Right lobe of liver (tissue), 6 donors: Measurements from ENCODE around the gene RNF17. TPM values are rescaled to one million over a fixed set of nuclear protein-coding genes. Genes with fewer than 3 reads are reported as not detected.

Source experiments
- ATAC-seq, 4 donors: fragments of 200-7000 bp; cut with Tn5 transposase; one replicate each; pipeline ENCODE4 v1.9.1; 2020; ENCODE audit warnings: mild to moderate bottlenecking in 4 of 4, moderate library complexity in 4 of 4
- DNase-seq, 3 donors: peaks; one replicate each; pipeline ENCODE4 v3.0.0-alpha.2; 2020
- H3K27ac ChIP-seq, 3 donors: fragments of 200-600 bp; one replicate each; pipeline ENCODE4 v1.8.0; 2022
- H3K27me3 ChIP-seq, 2 donors: fragments of 200-600 bp; one replicate each; pipeline ENCODE4 v1.8.0; 2022
- H3K36me3 ChIP-seq, 4 donors: fragments of 200-600 bp; sonication (generic) in 1 of 4; one replicate each; pipeline versions ENCODE4 v1.5.1 to v1.8.0; 2017 to 2022; ENCODE audit warnings: control low read depth in 1 of 4
- H3K4me1 ChIP-seq, 4 donors: fragments of 200-600 bp; sonication (generic) in 1 of 4; one replicate each; pipeline versions ENCODE4 v1.5.1 to v1.8.0; 2017 to 2022; ENCODE audit warnings: control low read depth in 1 of 4
- H3K4me3 ChIP-seq, 3 donors: fragments of 200-600 bp; one replicate each; pipeline ENCODE4 v1.8.0; 2022
- H3K9me3 ChIP-seq, 4 donors: fragments of 200-600 bp; sonication (generic) in 1 of 4; one replicate each; pipeline versions ENCODE4 v1.5.1 to v1.8.0; 2017 to 2022; ENCODE audit warnings: control low read depth in 1 of 4
- CTCF ChIP-seq, 4 donors: fragments of 200-600 bp in 3 of 4; fragments of 450-650 bp in 1 of 4; IDR thresholded peaks; one replicate each; pipeline versions ENCODE4 v1.5.1 to v1.8.0; 2016 to 2022; ENCODE audit warnings: antibody characterized with exemption in 4 of 4, mild to moderate bottlenecking in 2 of 4
- POLR2A ChIP-seq: fragments of 450-650 bp; IDR thresholded peaks from one replicate; pipeline ENCODE4 v1.6.1; 2017; ENCODE audit warnings: antibody characterized with exemption, mild to moderate bottlenecking
- WGBS: methylation state at CpG from one replicate; pipeline ENCODE4 v1.1.6; 2018; ENCODE audit warnings: low coverage, low lambda C conversion rate; ENCODE audit not compliant: insufficient coverage; ENCODE audit errors: missing lambda C conversion rate; 5-methylcytosine and 5-hydroxymethylcytosine counted together
- intact Hi-C, 2 donors: fragments of 100-400 bp; cut with DNase I; formaldehyde crosslinking; loops; one replicate each; pipeline versions ENCODE4 v1.11.2 to v1.14.1; 2022
- long read RNA-seq: library from polyadenylated mRNA; unstranded; transcript quantifications from one replicate; pipeline ENCODE4 v2.0.0, GENCODE V29; 2019
- total RNA-seq, 6 experiments: library from RNA; depleted of rRNA in 2 of 6; stranded (reverse); fragments of >200 nt in 2 of 6; fragmentation: NEBNext Ultra II Directional in 3 of 6; extraction: Animal tissue kit (Norgen Biotek cat#: 25700) in 3 of 6; gene quantifications; one replicate each; pipeline versions ENCODE4 v1.1.0 to v1.2.4, GENCODE V29; 2016 to 2023
- donor health status: DM: no; HTN: yes; CAD: no.
- donor health status: DM: no; HTN: no; CAD: no.
- donor health status: DM: no; HTN: no; CAD: no.
- donor health status: DM: no; HTN: yes; CAD: no.
- donor health status: DM: no; HTN: yes; CAD: no.

RNF17 gene
- total RNA-seq: not detected
- long read RNA-seq: 0 reads

GRCh38 chr13:24763596-24764275 lies at the start of gene RNF17:
TSS of gene RNF17 (plus strand) at chr13:24764169. CDS start at chr13:24764204, 35 bp downstream.
- no peaks in the 10 kb centered on the region for H3K27me3 ChIP-seq
- 72% methylated on average over 13 of the region's 28 CpGs for WGBS
- H3K4me1 ChIP-seq: no peaks in the 10 kb centered on the region
- TF ChIP-seq POLR2A: no peak
- TF ChIP-seq CTCF (IDR thresholded peaks at IDR 0.05): no peak
- H3K9me3 ChIP-seq: no peaks in the 10 kb centered on the region
- intact Hi-C loops: no loop called here
- no peak within 1 kb of the TSS for H3K4me3 ChIP-seq
- H3K27ac ChIP-seq: no peak within 1 kb of the TSS
- H3K36me3 ChIP-seq: no peaks in the 10 kb centered on the region
- ATAC-seq: no peak
- no peak for DNase-seq

GRCh38 chr13:24716011-24716410 lies 48.0 kb upstream of the RNF17 start:
- no peak for DNase-seq
- ATAC-seq: no peak
- intact Hi-C loops: no loop called here
- TF ChIP-seq POLR2A (no peak), CTCF (IDR thresholded peaks at IDR 0.05) (no peak)
- no peaks in the 10 kb centered on the region for H3K36me3 ChIP-seq
- H3K27me3 ChIP-seq: no peaks in the 10 kb centered on the region
- H3K27ac ChIP-seq: no peak overlapping the region
- WGBS: 32% methylated on average over 5 of the region's 5 CpGs
- H3K4me3 ChIP-seq: no peak overlapping the region
- H3K9me3 ChIP-seq: no peaks in the 10 kb centered on the region
- H3K4me1 ChIP-seq: no peaks in the 10 kb centered on the region

GRCh38 chr13:24716446-24716845 lies 47.5 kb upstream of the RNF17 start:
- 43% methylated on average over 7 of the region's 7 CpGs for WGBS
- intact Hi-C loops: no loop called here
- ATAC-seq: no peak
- no peaks in the 10 kb centered on the region for H3K4me1 ChIP-seq
- H3K27me3 ChIP-seq: no peaks in the 10 kb centered on the region
- DNase-seq: no peak
- no peak overlapping the region for H3K4me3 ChIP-seq
- H3K36me3 ChIP-seq: no peaks in the 10 kb centered on the region
- no peaks in the 10 kb centered on the region for H3K9me3 ChIP-seq
- no peak overlapping the region for H3K27ac ChIP-seq
- TF ChIP-seq POLR2A (no peak), CTCF (IDR thresholded peaks at IDR 0.05) (no peak)

GRCh38 chr13:24717217-24717616 lies 46.8 kb upstream of the RNF17 start:
- intact Hi-C loops: no loop called here
- Histone ChIP-seq H3K27me3 (no peaks in the 10 kb centered on the region), H3K27ac (no peak overlapping the region), H3K4me1 (no peaks in the 10 kb centered on the region), H3K4me3 (no peak overlapping the region), H3K9me3 (no peaks in the 10 kb centered on the region), H3K36me3 (no peaks in the 10 kb centered on the region)
- no peak for TF ChIP-seq CTCF (IDR thresholded peaks at IDR 0.05)
- no peak for TF ChIP-seq POLR2A
- 25% methylated on average over 1 of the region's 4 CpGs for WGBS
- DNase-seq: no peak
- ATAC-seq: peak in 1 of 4 donors; percentile 19
